ENCODE data around the gene PIF1. TPM values are rescaled to one million over a fixed set of nuclear protein-coding genes. Genes with fewer than 3 reads are reported as not detected.

Gene PIF1, protein sequence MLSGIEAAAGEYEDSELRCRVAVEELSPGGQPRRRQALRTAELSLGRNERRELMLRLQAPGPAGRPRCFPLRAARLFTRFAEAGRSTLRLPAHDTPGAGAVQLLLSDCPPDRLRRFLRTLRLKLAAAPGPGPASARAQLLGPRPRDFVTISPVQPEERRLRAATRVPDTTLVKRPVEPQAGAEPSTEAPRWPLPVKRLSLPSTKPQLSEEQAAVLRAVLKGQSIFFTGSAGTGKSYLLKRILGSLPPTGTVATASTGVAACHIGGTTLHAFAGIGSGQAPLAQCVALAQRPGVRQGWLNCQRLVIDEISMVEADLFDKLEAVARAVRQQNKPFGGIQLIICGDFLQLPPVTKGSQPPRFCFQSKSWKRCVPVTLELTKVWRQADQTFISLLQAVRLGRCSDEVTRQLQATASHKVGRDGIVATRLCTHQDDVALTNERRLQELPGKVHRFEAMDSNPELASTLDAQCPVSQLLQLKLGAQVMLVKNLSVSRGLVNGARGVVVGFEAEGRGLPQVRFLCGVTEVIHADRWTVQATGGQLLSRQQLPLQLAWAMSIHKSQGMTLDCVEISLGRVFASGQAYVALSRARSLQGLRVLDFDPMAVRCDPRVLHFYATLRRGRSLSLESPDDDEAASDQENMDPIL
- total RNA-seq (2022) = 33.9 and 51.5 TPM in 2 replicates
- Bru-seq, nascent RNA = percentile 62 among the genes with signal in this experiment
- percentile 69 among the genes with signal in this experiment for BruChase-seq, experiment 1, labeled RNA remaining after a 6-hour chase
- percentile 81 among the genes with signal in this experiment for BruChase-seq, experiment 2, labeled RNA remaining after a 2-hour chase
- long read RNA-seq, partial matches to known transcripts = 2 of 11 reads
- long read RNA-seq, other reads (novel, unspliced or antisense) = 8 of 11 reads

- no TSS peak for BruUV-seq (replicated peaks)
- CTCF ChIA-PET = interaction anchor here (0.7 to 1.1 kb wide), 3 partner anchors 10 to 114 kb away, joined by 3 to 9 read pairs (median 3); no protein-coding TSS in a partner anchor
- H3K4me3 Mint-ChIP-seq (ENCODE audit: low read depth, unreplicated experiment) = peak within 1 kb of the TSS; percentile 86
- intact Hi-C loops (cut with micrococcal nuclease; ENCODE audit: unreplicated experiment) = loop anchor here (1.0 kb wide), 1 partner anchor 10 kb away; no protein-coding TSS in a partner anchor
- H3K9me3 Mint-ChIP-seq (ENCODE audit: low read depth, unreplicated experiment) = no peaks in the 10 kb centered on the region
- peaks cover 19% of the 10 kb centered on the region for H3K4me1 Mint-ChIP-seq (ENCODE audit: low read depth, unreplicated experiment)
- H3K27ac Mint-ChIP-seq (ENCODE audit: unreplicated experiment) = peak within 1 kb of the TSS; percentile 75
- H3K36me3 Mint-ChIP-seq (ENCODE audit: insufficient read depth, unreplicated experiment) = peaks cover 23% of the 10 kb centered on the region
- peak; percentile 92 for DNase-seq
- H3K27me3 Mint-ChIP-seq (ENCODE audit: unreplicated experiment) = no peaks in the 10 kb centered on the region
- TF ChIP-seq, protein P1, sequence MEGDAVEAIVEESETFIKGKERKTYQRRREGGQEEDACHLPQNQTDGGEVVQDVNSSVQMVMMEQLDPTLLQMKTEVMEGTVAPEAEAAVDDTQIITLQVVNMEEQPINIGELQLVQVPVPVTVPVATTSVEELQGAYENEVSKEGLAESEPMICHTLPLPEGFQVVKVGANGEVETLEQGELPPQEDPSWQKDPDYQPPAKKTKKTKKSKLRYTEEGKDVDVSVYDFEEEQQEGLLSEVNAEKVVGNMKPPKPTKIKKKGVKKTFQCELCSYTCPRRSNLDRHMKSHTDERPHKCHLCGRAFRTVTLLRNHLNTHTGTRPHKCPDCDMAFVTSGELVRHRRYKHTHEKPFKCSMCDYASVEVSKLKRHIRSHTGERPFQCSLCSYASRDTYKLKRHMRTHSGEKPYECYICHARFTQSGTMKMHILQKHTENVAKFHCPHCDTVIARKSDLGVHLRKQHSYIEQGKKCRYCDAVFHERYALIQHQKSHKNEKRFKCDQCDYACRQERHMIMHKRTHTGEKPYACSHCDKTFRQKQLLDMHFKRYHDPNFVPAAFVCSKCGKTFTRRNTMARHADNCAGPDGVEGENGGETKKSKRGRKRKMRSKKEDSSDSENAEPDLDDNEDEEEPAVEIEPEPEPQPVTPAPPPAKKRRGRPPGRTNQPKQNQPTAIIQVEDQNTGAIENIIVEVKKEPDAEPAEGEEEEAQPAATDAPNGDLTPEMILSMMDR (IDR thresholded peaks at IDR 0.05; ENCODE audit: unreplicated experiment) = no peak
Measured at GRCh38 chr15:64825431-64826294, at the start of gene PIF1. PIF1 (minus strand) TSS chr15:64825647; CDS start chr15:64824335, 1,312 bp downstream.

DNA sequence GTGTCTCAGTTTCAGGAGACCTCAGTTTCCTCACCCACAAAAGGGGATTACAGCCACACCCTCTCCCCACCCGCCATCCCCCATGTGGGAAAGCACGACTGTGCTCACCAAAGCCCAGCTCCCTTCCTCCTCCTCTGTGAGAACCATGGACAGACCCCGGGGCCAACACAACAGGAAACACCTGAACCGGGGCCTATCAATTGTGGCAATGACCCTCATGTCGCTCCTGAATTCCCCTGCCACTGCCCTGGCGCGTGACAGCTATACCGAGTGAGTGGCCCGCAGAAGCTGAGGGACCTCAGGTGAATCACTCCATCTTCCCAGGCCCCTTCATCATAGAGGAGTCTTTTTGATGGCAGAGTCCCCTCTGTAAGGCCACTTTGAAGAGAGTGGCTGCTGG is 44.9 kb upstream of the PIF1 start:
- TF ChIP-seq, protein P1 (IDR thresholded peaks at IDR 0.05; ENCODE audit: unreplicated experiment) = no peak
- no peak for DNase-seq
- Mint-ChIP-seq H3K4me3 (ENCODE audit: low read depth, unreplicated experiment) (no peak overlapping the region), H3K9me3 (ENCODE audit: low read depth, unreplicated experiment) (no peaks in the 10 kb centered on the region), H3K27me3 (ENCODE audit: unreplicated experiment) (no peaks in the 10 kb centered on the region), H3K36me3 (ENCODE audit: insufficient read depth, unreplicated experiment) (no peaks in the 10 kb centered on the region), H3K4me1 (ENCODE audit: low read depth, unreplicated experiment) (no peaks in the 10 kb centered on the region), H3K27ac (ENCODE audit: unreplicated experiment) (no peak overlapping the region)
- BruUV-seq (replicated peaks) = no TSS peak
- intact Hi-C loops (cut with micrococcal nuclease; ENCODE audit: unreplicated experiment) = no loop called here
- CTCF ChIA-PET = no interaction called here

GRCh38 chr15:64869501-64869900 is 44.1 kb upstream of the PIF1 start:
- DNase-seq = no peak
- Mint-ChIP-seq H3K4me1 (ENCODE audit: low read depth, unreplicated experiment) (no peaks in the 10 kb centered on the region), H3K27me3 (ENCODE audit: unreplicated experiment) (no peaks in the 10 kb centered on the region), H3K27ac (ENCODE audit: unreplicated experiment) (no peak overlapping the region), H3K9me3 (ENCODE audit: low read depth, unreplicated experiment) (no peaks in the 10 kb centered on the region), H3K36me3 (ENCODE audit: insufficient read depth, unreplicated experiment) (no peaks in the 10 kb centered on the region), H3K4me3 (ENCODE audit: low read depth, unreplicated experiment) (no peak overlapping the region)
- intact Hi-C loops (cut with micrococcal nuclease; ENCODE audit: unreplicated experiment) = no loop called here
- TF ChIP-seq, protein P1 (IDR thresholded peaks at IDR 0.05; ENCODE audit: unreplicated experiment) = no peak
- CTCF ChIA-PET = no interaction called here
- no TSS peak for BruUV-seq (replicated peaks)

GRCh38 chr15:64865998-64866520 is 40.6 kb upstream of the PIF1 start:
- H3K36me3 Mint-ChIP-seq (ENCODE audit: insufficient read depth, unreplicated experiment) = no peaks in the 10 kb centered on the region
- H3K27ac Mint-ChIP-seq (ENCODE audit: unreplicated experiment) = no peak overlapping the region
- CTCF ChIA-PET = no interaction called here
- DNase-seq = no peak
- H3K27me3 Mint-ChIP-seq (ENCODE audit: unreplicated experiment) = no peaks in the 10 kb centered on the region
- no peaks in the 10 kb centered on the region for H3K4me1 Mint-ChIP-seq (ENCODE audit: low read depth, unreplicated experiment)
- no peaks in the 10 kb centered on the region for H3K9me3 Mint-ChIP-seq (ENCODE audit: low read depth, unreplicated experiment)
- intact Hi-C loops (cut with micrococcal nuclease; ENCODE audit: unreplicated experiment) = no loop called here
- no TSS peak for BruUV-seq (replicated peaks)
- no peak overlapping the region for H3K4me3 Mint-ChIP-seq (ENCODE audit: low read depth, unreplicated experiment)
- TF ChIP-seq, protein P1 (IDR thresholded peaks at IDR 0.05; ENCODE audit: unreplicated experiment) = no peak
